H1 (cell line): Measurements from ENCODE around the gene ADARB2. TPM values are rescaled to one million over a fixed set of nuclear protein-coding genes. Genes with fewer than 3 reads are reported as not detected.

Source experiments
- CTCF ChIA-PET: fragments of 300-600 bp; sonication (Branson Sonifier 250); formaldehyde crosslinking; loops from one replicate; lab custom pipeline; 2021; ENCODE audit not compliant: partially characterized antibody; lab: Charles Lee
- POLR2A ChIA-PET: fragments of 300-600 bp; sonication (Branson Sonifier 250); formaldehyde crosslinking; loops from one replicate; lab custom pipeline; 2021; ENCODE audit warnings: inconsistent platforms; ENCODE audit not compliant: partially characterized antibody; lab: Charles Lee
- DNase-seq, 2 experiments: peaks; one replicate each; pipeline versions ENCODE4 v3.0.0 to v3.0.0-alpha.2; 2010 to 2022; ENCODE audit warnings: low spot score in 2 of 2, low read depth in 1 of 2, mixed read lengths in 1 of 2
- FAIRE-seq: peaks from 2 replicates; lab custom pipeline; 2011; peaks lifted over from hg19 to GRCh38; lab: Jason Lieb, UNC
- H2AFZ ChIP-seq: 2 replicates; pipeline ENCODE4 v1.8.1; 2012; ENCODE audit warnings: low read length, inconsistent platforms
- H2AK5ac ChIP-seq: 2 replicates; pipeline ENCODE4 v1.6.1; 2013; ENCODE audit warnings: low read depth, low read length
- H2BK120ac ChIP-seq: replicated peaks from 2 replicates; pipeline ENCODE3; 2013; ENCODE audit warnings: low read depth, low read length, inconsistent platforms
- H2BK12ac ChIP-seq: 2 replicates; pipeline ENCODE4 v1.6.1; 2013; ENCODE audit warnings: low read depth, low read length
- H2BK15ac ChIP-seq: 2 replicates; pipeline ENCODE4 v1.6.1; 2013; ENCODE audit warnings: low read length
- H2BK20ac ChIP-seq: 2 replicates; pipeline ENCODE4 v1.6.1; 2013; ENCODE audit warnings: low read length
- H2BK5ac ChIP-seq: 2 replicates; pipeline ENCODE4 v1.6.1; 2013; ENCODE audit warnings: low read depth, low read length
- H3K14ac ChIP-seq: 2 replicates; pipeline ENCODE4 v1.6.1; 2013; ENCODE audit warnings: inconsistent platforms; ENCODE audit not compliant: insufficient read length
- H3K18ac ChIP-seq: 2 replicates; pipeline ENCODE4 v1.6.1; 2013; ENCODE audit warnings: low read length; ENCODE audit errors: extremely low read depth
- H3K23ac ChIP-seq: 2 replicates; pipeline ENCODE4 v1.6.1; 2013; ENCODE audit warnings: inconsistent platforms; ENCODE audit not compliant: insufficient read length
- H3K23me2 ChIP-seq: 2 replicates; pipeline ENCODE4 v1.6.1; 2013; ENCODE audit warnings: low read depth, low read length
- H3K27ac ChIP-seq: 2 replicates; pipeline ENCODE4 v1.6.1; 2011; ENCODE audit warnings: low read depth, low read length, inconsistent platforms
- H3K27me3 ChIP-seq, 4 experiments: replicated peaks in 1 of 4; 1 replicate in 1 of 4; 2 replicates in 3 of 4; pipeline versions ENCODE4 v1.6.1 to v1.8.1; 2011 to 2013; ENCODE audit warnings: low read length in 3 of 4, mild to moderate bottlenecking in 3 of 4, inconsistent platforms in 2 of 4, mixed read lengths in 2 of 4, moderate library complexity in 1 of 4; ENCODE audit not compliant: control insufficient read depth in 3 of 4, insufficient read depth in 3 of 4; ENCODE audit errors: extremely low read depth in 1 of 4
- H3K36me3 ChIP-seq, 4 experiments: 2 replicates each; pipeline versions ENCODE4 v1.6.1 to v1.8.1; 2011 to 2013; ENCODE audit warnings: mild to moderate bottlenecking in 4 of 4, low read length in 3 of 4, moderate library complexity in 2 of 4, control low read depth in 1 of 4, inconsistent platforms in 1 of 4; ENCODE audit not compliant: insufficient read depth in 4 of 4, control insufficient read depth in 2 of 4
- H3K4ac ChIP-seq: replicated peaks from 2 replicates; pipeline ENCODE3; 2013; ENCODE audit warnings: low read length, low read depth, mixed read lengths, inconsistent platforms; ENCODE audit not compliant: insufficient read length
- H3K4me1 ChIP-seq, 4 experiments: replicated peaks in 1 of 4; 1 replicate in 1 of 4; 2 replicates in 3 of 4; pipeline versions ENCODE4 v1.6.1 to v1.8.1; 2011 to 2013; ENCODE audit warnings: low read length in 3 of 4, inconsistent platforms in 2 of 4, mixed read lengths in 1 of 4; ENCODE audit not compliant: insufficient read depth in 4 of 4, control insufficient read depth in 3 of 4
- H3K4me2 ChIP-seq, 2 experiments: 2 replicates each; pipeline versions ENCODE4 v1.6.1 to v1.8.1; 2011 to 2013; ENCODE audit warnings: low read depth in 2 of 2, low read length in 2 of 2, control low read depth in 1 of 2, inconsistent platforms in 1 of 2, mild to moderate bottlenecking in 1 of 2; ENCODE audit not compliant: insufficient read depth in 1 of 2
- H3K4me3 ChIP-seq, 4 experiments: fragments of 200-600, 300-600 bp in 1 of 4; sonication (generic), shearing (Covaris generic), sonication (Bioruptor Twin) in 1 of 4; 2 replicates each; pipeline versions ENCODE4 v1.5.1 to v1.8.1; 2011 to 2016; ENCODE audit warnings: low read length in 4 of 4, low read depth in 3 of 4, control low read depth in 2 of 4, inconsistent platforms in 2 of 4, mild to moderate bottlenecking in 2 of 4, mixed read lengths in 1 of 4, moderate library complexity in 1 of 4; ENCODE audit not compliant: insufficient read depth in 2 of 4; ENCODE audit errors: extremely low read depth in 1 of 4
- H3K56ac ChIP-seq: replicated peaks from 2 replicates; pipeline ENCODE3; 2013; ENCODE audit warnings: low read depth, mild to moderate bottlenecking, mixed read lengths, low read length, inconsistent platforms; ENCODE audit not compliant: insufficient read length
- H3K79me1 ChIP-seq: 2 replicates; pipeline ENCODE4 v1.6.1; 2013; ENCODE audit warnings: low read depth, low read length, control low read depth
- H3K79me2 ChIP-seq, 2 experiments: 2 replicates each; pipeline versions ENCODE4 v1.6.1 to v1.8.1; 2012 to 2013; ENCODE audit warnings: low read length in 2 of 2, mild to moderate bottlenecking in 2 of 2, inconsistent platforms in 1 of 2; ENCODE audit not compliant: insufficient read depth in 2 of 2, control insufficient read depth in 1 of 2
- H3K9ac ChIP-seq, 4 experiments: replicated peaks in 1 of 4; 1 replicate in 1 of 4; 2 replicates in 3 of 4; pipeline versions ENCODE4 v1.6.1 to v1.8.1; 2011 to 2013; ENCODE audit warnings: low read depth in 3 of 4, low read length in 3 of 4, control low read depth in 2 of 4, mild to moderate bottlenecking in 2 of 4, moderate library complexity in 2 of 4, inconsistent platforms in 1 of 4; ENCODE audit errors: extremely low read depth in 1 of 4
- H3K9me3 ChIP-seq, 2 experiments: 2 replicates each; pipeline versions ENCODE4 v1.6.1 to v1.8.1; 2012 to 2013; ENCODE audit warnings: mild to moderate bottlenecking in 2 of 2, moderate library complexity in 2 of 2, control low read depth in 1 of 2, inconsistent platforms in 1 of 2, low read depth in 1 of 2, low read length in 1 of 2, mixed read lengths in 1 of 2; ENCODE audit not compliant: insufficient read depth in 2 of 2
- H4K20me1 ChIP-seq, 2 experiments: replicated peaks in 1 of 2; 2 replicates each; pipeline versions ENCODE3 to v1.8.1; 2011 to 2013; ENCODE audit warnings: inconsistent platforms in 2 of 2, low read length in 2 of 2, mild to moderate bottlenecking in 1 of 2; ENCODE audit not compliant: insufficient read depth in 2 of 2, control insufficient read depth in 1 of 2
- H4K5ac ChIP-seq: 2 replicates; pipeline ENCODE4 v1.6.1; 2013; ENCODE audit warnings: low read length, low read depth, mixed read lengths, inconsistent platforms; ENCODE audit not compliant: insufficient read length
- H4K8ac ChIP-seq: 2 replicates; pipeline ENCODE4 v1.8.0; 2013; ENCODE audit warnings: mild to moderate bottlenecking, moderate library complexity, low read length, inconsistent platforms; ENCODE audit not compliant: insufficient read depth; ENCODE audit errors: extremely low read depth
- H4K91ac ChIP-seq: replicated peaks from 2 replicates; pipeline ENCODE3; 2013; ENCODE audit warnings: low read length, mixed read lengths, inconsistent platforms; ENCODE audit not compliant: insufficient read length
- BCL11A ChIP-seq, 2 experiments: IDR thresholded peaks; one replicate each; pipeline ENCODE4 v1.6.1; 2011; ENCODE audit warnings: low read depth in 2 of 2, low read length in 2 of 2, mild to moderate bottlenecking in 2 of 2
- CBX8 ChIP-seq: fragments of 300-800, 300-1000 bp; sonication (generic); IDR thresholded peaks from 2 replicates; pipeline ENCODE4 v1.7.1; 2016; ENCODE audit warnings: low read depth, low read length, borderline replicate concordance
- GABPA ChIP-seq: IDR thresholded peaks from 2 replicates; pipeline ENCODE4 v1.6.1; 2011; ENCODE audit warnings: mild to moderate bottlenecking, low read length, moderate library complexity, borderline replicate concordance; ENCODE audit not compliant: insufficient read depth
- GTF2F1 ChIP-seq: IDR thresholded peaks from 2 replicates; pipeline ENCODE4 v1.6.1; 2012; ENCODE audit warnings: low read depth, low read length, improper control_type of control experiment, borderline replicate concordance
- HDAC2 ChIP-seq, 2 experiments: fragments of 300-600 bp in 1 of 2; sonication (generic) in 1 of 2; IDR thresholded peaks; 2 replicates each; pipeline ENCODE4 v1.6.1; 2011 to 2012; ENCODE audit warnings: low read depth in 2 of 2, low read length in 2 of 2, mild to moderate bottlenecking in 2 of 2, moderate library complexity in 2 of 2, borderline replicate concordance in 1 of 2, inconsistent platforms in 1 of 2
- HDAC6 ChIP-seq: IDR thresholded peaks from one replicate; pipeline ENCODE4 v1.7.1; 2012; ENCODE audit warnings: low read depth, mild to moderate bottlenecking, inconsistent platforms, low read length, moderate library complexity
- JUN ChIP-seq: IDR thresholded peaks from 2 replicates; pipeline ENCODE4 v1.6.1; 2011; ENCODE audit warnings: low read depth, mild to moderate bottlenecking, improper control_type of control experiment, low read length
- JUND ChIP-seq: IDR thresholded peaks from 2 replicates; pipeline ENCODE4 v1.6.1; 2011; ENCODE audit warnings: mild to moderate bottlenecking, improper control_type of control experiment, low read length
- SIN3A ChIP-seq, 2 experiments: IDR thresholded peaks in 1 of 2; conservative IDR thresholded peaks in 1 of 2; 2 replicates each; pipeline ENCODE4 v1.6.1; 2011 to 2012; ENCODE audit warnings: low read length in 2 of 2, improper control_type of control experiment in 1 of 2, low read depth in 1 of 2, mild to moderate bottlenecking in 1 of 2
- TBP ChIP-seq: IDR thresholded peaks from 2 replicates; pipeline ENCODE4 v1.6.1; 2011; ENCODE audit warnings: low read depth, low read length, improper control_type of control experiment
- ZNF274 ChIP-seq: IDR thresholded peaks from 2 replicates; pipeline ENCODE4 v1.7.0; 2012; ENCODE audit warnings: low read length, borderline replicate concordance; ENCODE audit errors: extremely low read depth
- WGBS, 2 experiments: shearing (Covaris generic) in 1 of 2; methylation state at CpG; one replicate each; pipeline versions ENCODE4 v1.1.6 to v1.1.7; 2013 to 2015; ENCODE audit warnings: low lambda C conversion rate in 2 of 2, mixed read lengths in 2 of 2, inconsistent platforms in 1 of 2, low coverage in 1 of 2, missing lambda C conversion rate in 1 of 2; ENCODE audit not compliant: insufficient replicate concordance in 2 of 2, insufficient coverage in 1 of 2, insufficient read length in 1 of 2; ENCODE audit errors: extremely low coverage in 1 of 2, missing lambda C conversion rate in 1 of 2; 5-methylcytosine and 5-hydroxymethylcytosine counted together
- polyA plus RNA-seq, 7 experiments: library from polyadenylated mRNA; depleted of rRNA in 3 of 7; stranded (reverse) in 5 of 7; unstranded in 2 of 7; fragments of >200 nt in 5 of 7; fragments of 200-250 nt in 2 of 7; gene quantifications; 1 replicate in 5 of 7; 2 replicates in 1 of 7; 4 replicates in 1 of 7; pipeline versions ENCODE4 v1.2.1 to v1.2.3, GENCODE V29; 2011 to 2013; ENCODE audit warnings: missing spikeins in 2 of 7, mixed read lengths in 2 of 7
- total RNA-seq: library from RNA; stranded (reverse); fragmentation: NEBNext Ultra II Directional; extraction: Animal tissue kit (Norgen Biotek cat#: 25700); gene quantifications from 2 replicates; pipeline ENCODE4 v1.2.1, GENCODE V29; 2021

The ADARB2 gene
- total and polyA plus RNA-seq, 2 of the 8 experiments (the other 6 are each of a cell fraction or from before 2014, with no cell fraction given): 2.2 to 2.8 TPM

DNA sequence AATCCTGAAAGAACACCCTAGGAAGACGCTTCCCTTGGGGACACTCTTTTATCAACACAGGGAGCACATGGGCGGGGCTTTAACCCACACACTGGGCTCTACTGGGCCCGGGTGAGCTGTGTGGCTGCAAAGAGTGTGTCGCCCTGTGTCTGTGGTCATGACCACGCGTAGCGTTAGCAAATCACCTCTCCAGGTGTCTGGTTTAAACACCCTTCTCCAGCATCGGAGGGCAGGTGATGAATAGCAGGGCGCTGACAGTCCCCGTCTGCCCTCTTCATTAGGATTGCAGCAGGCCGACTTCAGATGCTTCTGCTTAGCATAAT, 127.7 kb downstream of the ADARB2 start:
- H2BK120ac ChIP-seq: no peak overlapping the region
- H4K8ac ChIP-seq: no peak overlapping the region
- no peaks in the 10 kb centered on the region for H3K9me3 ChIP-seq
- TF ChIP-seq CBX8 (no peak), GTF2F1 (no peak), JUN (no peak), SIN3A (conservative IDR thresholded peaks at IDR 0.05 in 1 of 2, IDR thresholded peaks at IDR 0.05 in 1 of 2; ENCODE audit: low read depth in 1 of 2, low read length in 2 of 2) (no peak), TBP (no peak), HDAC6 (no peak), HDAC2 (IDR thresholded peaks at IDR 0.05; ENCODE audit: borderline replicate concordance in 1 of 2, low read depth in 2 of 2, low read length in 2 of 2) (no peak), BCL11A (IDR thresholded peaks at IDR 0.05; ENCODE audit: low read depth in 2 of 2, low read length in 2 of 2) (no peak), ZNF274 (no peak), GABPA (no peak), JUND (no peak)
- no peak for DNase-seq
- no peak overlapping the region for H4K5ac ChIP-seq
- no peak overlapping the region for H3K56ac ChIP-seq
- no peak overlapping the region for H3K27ac ChIP-seq
- no peak overlapping the region for H3K9ac ChIP-seq
- 80% methylated on average over 11 of the region's 11 CpGs; no CpG with 5 or more reads in 1 of the 2 experiments for WGBS, 2 experiments
- CTCF ChIA-PET: interaction anchor here (1.5 kb wide), 1 partner anchor 47 kb away, joined by 3 read pairs; no protein-coding TSS in a partner anchor
- H4K91ac ChIP-seq: no peak overlapping the region
- H2BK12ac ChIP-seq: peak overlapping the region; percentile 52; the same call in 1 of the 2 replicates
- H3K18ac ChIP-seq: no peak overlapping the region
- no peaks in the 10 kb centered on the region for H4K20me1 ChIP-seq
- no peak overlapping the region for H3K4ac ChIP-seq
- no peak overlapping the region for H2AK5ac ChIP-seq
- no peak overlapping the region for H3K23ac ChIP-seq
- no peak overlapping the region for H3K4me3 ChIP-seq
- peaks cover 0 to 6% (median 4%) of the 10 kb centered on the region in 4 experiments; a peak in 4 of 7 replicates for H3K27me3 ChIP-seq
- no peaks in the 10 kb centered on the region; the same call in 1 of the 2 replicates for H3K23me2 ChIP-seq
- no peak overlapping the region for H2AFZ ChIP-seq
- no peaks in the 10 kb centered on the region for H3K36me3 ChIP-seq
- no peak overlapping the region for H2BK20ac ChIP-seq
- POLR2A ChIA-PET: no interaction called here
- no peaks in the 10 kb centered on the region for H3K79me2 ChIP-seq
- no peak for FAIRE-seq
- no peak overlapping the region for H2BK5ac ChIP-seq
- H3K4me1 ChIP-seq: peaks cover 0 to 14% (median 5%) of the 10 kb centered on the region in 4 experiments; a peak in 6 of 7 replicates
- H3K79me1 ChIP-seq: no peaks in the 10 kb centered on the region
- H3K14ac ChIP-seq: no peak overlapping the region
- H2BK15ac ChIP-seq: no peak overlapping the region
- H3K4me2 ChIP-seq: peak overlapping the region in 1 of 2 experiments; percentile 56; a peak in 1 of 4 replicates
